ENCODE measurements around the gene PPP4R1.

PPP4R1 gene

GRCh38 chr18:9537677-9538076 lies 76.7 kb downstream of the PPP4R1 start:
- H3K4me1 Mint-ChIP-seq = no peaks in the 10 kb centered on the region
- ATAC-seq (replicated peaks) = no peak
- H3K27me3 Mint-ChIP-seq = no peaks in the 10 kb centered on the region
- H3K36me3 Mint-ChIP-seq = peaks cover 37 to 48% of the 10 kb centered on the region in 2 donors
- H3K27ac Mint-ChIP-seq = no peak overlapping the region
- no peak overlapping the region for H3K4me3 Mint-ChIP-seq
- H3K9me3 Mint-ChIP-seq = no peaks in the 10 kb centered on the region
- no peak for DNase-seq

GRCh38 chr18:9536354-9537152 lies 77.8 kb downstream of the PPP4R1 start:
- no peak overlapping the region for H3K4me3 Mint-ChIP-seq
- no peaks in the 10 kb centered on the region for H3K27me3 Mint-ChIP-seq
- no peak overlapping the region for H3K27ac Mint-ChIP-seq
- H3K9me3 Mint-ChIP-seq = no peaks in the 10 kb centered on the region
- no peak for ATAC-seq (replicated peaks)
- H3K4me1 Mint-ChIP-seq = no peaks in the 10 kb centered on the region
- no peak for DNase-seq
- peaks cover 34 to 54% of the 10 kb centered on the region in 2 donors for H3K36me3 Mint-ChIP-seq

- H3K9me3 Mint-ChIP-seq = no peaks in the 10 kb centered on the region
These were observed 78.8 kb downstream of the PPP4R1 start for GRCh38 chr18:9535430-9535991.

DNA sequence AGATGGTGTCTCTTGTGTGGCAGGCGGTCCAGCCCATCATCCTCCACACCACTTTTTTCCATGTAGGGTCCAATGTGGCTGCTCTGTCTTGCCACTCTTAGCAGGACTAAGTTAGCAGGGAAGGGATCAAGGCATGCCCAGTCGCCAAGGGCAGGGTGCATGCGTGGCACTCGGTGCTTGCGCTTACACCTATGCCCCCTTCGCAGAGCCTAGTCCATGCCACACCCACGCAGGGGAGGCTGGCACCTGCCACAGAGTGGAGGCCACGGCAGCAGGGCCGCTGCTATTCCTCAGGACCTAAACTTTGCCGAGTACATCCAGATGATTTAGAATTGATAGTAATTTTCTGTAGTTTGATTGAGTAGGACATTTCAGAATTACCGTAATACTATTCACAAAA lies 79.5 kb downstream of the PPP4R1 start:
- Mint-ChIP-seq H3K27ac (no peak overlapping the region), H3K27me3 (no peaks in the 10 kb centered on the region), H3K4me3 (no peak overlapping the region), H3K4me1 (no peaks in the 10 kb centered on the region), H3K36me3 (peaks cover 34 to 57% of the 10 kb centered on the region in 2 donors), H3K9me3 (no peaks in the 10 kb centered on the region)
- ATAC-seq (replicated peaks) (no peak), DNase-seq (no peak)

More at GRCh38 chr18:9535430-9535991, 78.8 kb downstream of the PPP4R1 start:
- H3K27me3 Mint-ChIP-seq = no peaks in the 10 kb centered on the region
- H3K4me3 Mint-ChIP-seq = no peak overlapping the region
- ATAC-seq (replicated peaks) (no peak), DNase-seq (no peak)
- H3K4me1 Mint-ChIP-seq = no peaks in the 10 kb centered on the region
- H3K36me3 Mint-ChIP-seq = peaks cover 39 to 57% of the 10 kb centered on the region in 2 donors
- no peak overlapping the region for H3K27ac Mint-ChIP-seq

GRCh38 chr18:9531791-9532410 lies 82.5 kb downstream of the PPP4R1 start:
- no peak overlapping the region for H3K27ac Mint-ChIP-seq
- no peaks in the 10 kb centered on the region for H3K4me1 Mint-ChIP-seq
- peaks cover 0 to 1% of the 10 kb centered on the region in 2 donors for H3K9me3 Mint-ChIP-seq
- H3K27me3 Mint-ChIP-seq = no peaks in the 10 kb centered on the region
- no peak overlapping the region for H3K4me3 Mint-ChIP-seq
- H3K36me3 Mint-ChIP-seq = peaks cover 40 to 69% of the 10 kb centered on the region in 2 donors
- ATAC-seq (replicated peaks) (no peak), DNase-seq (no peak)

GRCh38 chr18:9530226-9531009 lies 83.9 kb downstream of the PPP4R1 start:
- peaks cover 34 to 64% of the 10 kb centered on the region in 2 donors for H3K36me3 Mint-ChIP-seq

DNA sequence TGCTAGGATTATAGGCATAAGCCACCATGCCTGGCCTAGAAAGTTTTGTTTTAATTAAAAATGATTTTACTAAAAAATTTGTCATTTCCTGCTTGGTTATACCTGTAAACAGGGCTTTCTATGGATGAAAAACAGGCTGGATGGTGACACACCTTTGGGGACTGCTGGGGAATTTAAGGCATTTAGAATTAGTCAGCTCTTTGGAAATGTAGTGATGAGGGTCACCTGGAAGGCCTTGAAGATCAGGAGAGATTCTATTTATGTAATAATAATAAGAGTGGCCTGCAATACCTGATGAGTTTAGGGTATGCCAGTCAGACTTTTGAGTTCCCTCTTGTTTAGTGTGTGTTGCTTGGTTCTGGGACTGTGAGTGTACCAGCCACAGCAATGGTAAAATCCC lies 87.9 kb downstream of the PPP4R1 start:
- ATAC-seq (replicated peaks) (no peak), DNase-seq (no peak)
- H3K9me3 Mint-ChIP-seq = peaks cover 0 to 1% of the 10 kb centered on the region in 2 donors
- H3K27ac Mint-ChIP-seq = no peak overlapping the region
- no peaks in the 10 kb centered on the region for H3K27me3 Mint-ChIP-seq
- H3K4me3 Mint-ChIP-seq = no peak overlapping the region
- H3K4me1 Mint-ChIP-seq = no peaks in the 10 kb centered on the region
- H3K36me3 Mint-ChIP-seq = peaks cover 37 to 69% of the 10 kb centered on the region in 2 donors

More at GRCh38 chr18:9530226-9531009, 83.9 kb downstream of the PPP4R1 start:
- H3K27me3 Mint-ChIP-seq = no peaks in the 10 kb centered on the region
- ATAC-seq (replicated peaks) (no peak), DNase-seq (no peak)
- no peak overlapping the region for H3K27ac Mint-ChIP-seq
- H3K9me3 Mint-ChIP-seq = peaks cover 0 to 1% of the 10 kb centered on the region in 2 donors
- no peaks in the 10 kb centered on the region for H3K4me1 Mint-ChIP-seq
- H3K4me3 Mint-ChIP-seq = no peak overlapping the region

- Mint-ChIP-seq H3K4me1 (no peaks in the 10 kb centered on the region), H3K27me3 (no peaks in the 10 kb centered on the region), H3K4me3 (no peak overlapping the region), H3K9me3 (no peaks in the 10 kb centered on the region), H3K36me3 (peaks cover 22 to 50% of the 10 kb centered on the region in 2 donors), H3K27ac (no peak overlapping the region)
- DNase-seq (no peak), ATAC-seq (replicated peaks) (no peak)
These were observed 91.4 kb downstream of the PPP4R1 start for GRCh38 chr18:9522952-9523351.

GRCh38 chr18:9521770-9522169 lies 92.6 kb downstream of the PPP4R1 start:
- Mint-ChIP-seq H3K36me3 (peaks cover 12 to 41% of the 10 kb centered on the region in 2 donors), H3K27me3 (no peaks in the 10 kb centered on the region), H3K4me3 (no peak overlapping the region), H3K4me1 (no peaks in the 10 kb centered on the region), H3K9me3 (no peaks in the 10 kb centered on the region), H3K27ac (no peak overlapping the region)
- DNase-seq (no peak), ATAC-seq (replicated peaks) (no peak)

DNA sequence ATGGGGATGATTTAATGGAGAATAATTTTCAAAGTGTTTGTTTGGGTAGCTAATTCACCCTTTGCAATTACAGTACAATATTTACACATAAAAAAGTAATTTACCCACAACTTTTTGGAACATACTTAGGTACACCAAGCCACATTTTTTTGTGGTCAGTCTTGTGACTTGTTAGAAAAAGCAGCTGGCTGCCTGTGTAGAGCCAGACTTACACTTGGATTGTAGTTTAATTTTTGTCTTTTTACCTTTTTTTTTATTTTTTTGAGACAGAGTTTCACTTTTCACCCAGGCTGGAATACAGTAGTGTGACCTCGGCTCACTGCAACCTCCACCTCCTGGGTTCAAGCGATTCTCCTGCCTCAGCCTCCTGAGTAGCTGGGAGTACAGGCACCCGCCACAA lies 93.7 kb downstream of the PPP4R1 start:
- DNase-seq (no peak), ATAC-seq (replicated peaks) (no peak)
- no peak overlapping the region for H3K4me3 Mint-ChIP-seq

GRCh38 chr18:9519399-9519798 lies 95.0 kb downstream of the PPP4R1 start:
- Mint-ChIP-seq H3K27ac (no peak overlapping the region), H3K4me1 (peaks cover 0 to 4% of the 10 kb centered on the region in 2 donors), H3K4me3 (no peak overlapping the region), H3K9me3 (no peaks in the 10 kb centered on the region), H3K27me3 (no peaks in the 10 kb centered on the region), H3K36me3 (peaks cover 11 to 32% of the 10 kb centered on the region in 2 donors)
- ATAC-seq (replicated peaks) (no peak), DNase-seq (no peak)

More for the DNA sequence above, 93.7 kb downstream of the PPP4R1 start:
- Mint-ChIP-seq H3K36me3 (peaks cover 13 to 36% of the 10 kb centered on the region in 2 donors), H3K4me1 (no peaks in the 10 kb centered on the region), H3K27me3 (no peaks in the 10 kb centered on the region), H3K9me3 (no peaks in the 10 kb centered on the region), H3K27ac (no peak overlapping the region)

- Mint-ChIP-seq H3K4me3 (no peak overlapping the region), H3K36me3 (peaks cover 9 to 23% of the 10 kb centered on the region in 2 donors), H3K27ac (no peak overlapping the region)
These were observed 96.5 kb downstream of the PPP4R1 start for GRCh38 chr18:9517869-9518268.

GRCh38 chr18:9516437-9517064 lies 97.8 kb downstream of the PPP4R1 start:
- no peak overlapping the region for H3K4me3 Mint-ChIP-seq
- peaks cover 5 to 11% of the 10 kb centered on the region in 2 donors for H3K36me3 Mint-ChIP-seq
- H3K4me1 Mint-ChIP-seq = peaks cover 0 to 4% of the 10 kb centered on the region in 2 donors
- H3K27me3 Mint-ChIP-seq = no peaks in the 10 kb centered on the region
- peak; percentile 6 for DNase-seq
- H3K27ac Mint-ChIP-seq = no peak overlapping the region
- H3K9me3 Mint-ChIP-seq = no peaks in the 10 kb centered on the region
- ATAC-seq (replicated peaks) = peak; percentile 48 to 62

More at GRCh38 chr18:9517869-9518268, 96.5 kb downstream of the PPP4R1 start:
- no peaks in the 10 kb centered on the region for H3K9me3 Mint-ChIP-seq
- DNase-seq (no peak), ATAC-seq (replicated peaks) (no peak)
- peaks cover 0 to 4% of the 10 kb centered on the region in 2 donors for H3K4me1 Mint-ChIP-seq
- no peaks in the 10 kb centered on the region for H3K27me3 Mint-ChIP-seq
